ENCODE results near the gene FLVCR1.

- TF ChIP-seq ELF4 (CRISPR knock-in tag; IDR thresholded peaks at IDR 0.05; ENCODE audit: low read depth): no peak
- no peak for TF ChIP-seq ATF3 (CRISPR knock-in tag; conservative IDR thresholded peaks at IDR 0.05)
- TF ChIP-seq CTCF (IDR thresholded peaks at IDR 0.05): no peak
- TF ChIP-seq ATF2 (CRISPR knock-in tag; IDR thresholded peaks at IDR 0.05; ENCODE audit: borderline replicate concordance, low read depth): no peak
- no peak for TF ChIP-seq TEAD4 (CRISPR knock-in tag; IDR thresholded peaks at IDR 0.05)
- no peak for TF ChIP-seq SMAD4 (CRISPR knock-in tag; IDR thresholded peaks at IDR 0.05)
- no peak for TF ChIP-seq ETV6 (CRISPR knock-in tag; IDR thresholded peaks at IDR 0.05)
- no peak for TF ChIP-seq NFYB (CRISPR knock-in tag; conservative IDR thresholded peaks at IDR 0.05; ENCODE audit: low read depth)
- TF ChIP-seq ZMAT4 (CRISPR knock-in tag; IDR thresholded peaks at IDR 0.05): no peak
- TF ChIP-seq JUN (CRISPR knock-in tag; IDR thresholded peaks at IDR 0.05): no peak
- no peak for TF ChIP-seq RELA (CRISPR knock-in tag; IDR thresholded peaks at IDR 0.05; ENCODE audit: borderline replicate concordance)
- TF ChIP-seq FOXP4 (CRISPR knock-in tag; IDR thresholded peaks at IDR 0.05): no peak
- TF ChIP-seq E2F1 (CRISPR knock-in tag; IDR thresholded peaks at IDR 0.05): no peak
- no peak for TF ChIP-seq NFE2L1 (CRISPR knock-in tag; IDR thresholded peaks at IDR 0.05)
Observed at GRCh38 chr1:212914789-212915188, 56.7 kb downstream of the FLVCR1 start.
